ENCODE results near the gene PTCRA. TPM values are rescaled to one million over a fixed set of nuclear protein-coding genes. Genes with fewer than 3 reads are reported as not detected.
"Not testable (repeated sequence)": the region's sequence is repeated elsewhere in the genome, so short reads cannot be mapped to it uniquely, and the experiment has no call there.

The PTCRA gene
- total RNA-seq, 1 experiment from 2014 or later = not detected

- no peaks in the 10 kb centered on the region for H3K36me3 ChIP-seq (ENCODE audit: control insufficient read depth, insufficient read depth, low read length)
- 0 out of 2 replicates have a peak, but pooled peaks have one; percentile 1 for ATAC-seq
- no peak for TF ChIP-seq SIN3A (IDR thresholded peaks at IDR 0.05; ENCODE audit: borderline replicate concordance, insufficient read depth, low read depth, low read length)
- TF ChIP-seq, protein P1, sequence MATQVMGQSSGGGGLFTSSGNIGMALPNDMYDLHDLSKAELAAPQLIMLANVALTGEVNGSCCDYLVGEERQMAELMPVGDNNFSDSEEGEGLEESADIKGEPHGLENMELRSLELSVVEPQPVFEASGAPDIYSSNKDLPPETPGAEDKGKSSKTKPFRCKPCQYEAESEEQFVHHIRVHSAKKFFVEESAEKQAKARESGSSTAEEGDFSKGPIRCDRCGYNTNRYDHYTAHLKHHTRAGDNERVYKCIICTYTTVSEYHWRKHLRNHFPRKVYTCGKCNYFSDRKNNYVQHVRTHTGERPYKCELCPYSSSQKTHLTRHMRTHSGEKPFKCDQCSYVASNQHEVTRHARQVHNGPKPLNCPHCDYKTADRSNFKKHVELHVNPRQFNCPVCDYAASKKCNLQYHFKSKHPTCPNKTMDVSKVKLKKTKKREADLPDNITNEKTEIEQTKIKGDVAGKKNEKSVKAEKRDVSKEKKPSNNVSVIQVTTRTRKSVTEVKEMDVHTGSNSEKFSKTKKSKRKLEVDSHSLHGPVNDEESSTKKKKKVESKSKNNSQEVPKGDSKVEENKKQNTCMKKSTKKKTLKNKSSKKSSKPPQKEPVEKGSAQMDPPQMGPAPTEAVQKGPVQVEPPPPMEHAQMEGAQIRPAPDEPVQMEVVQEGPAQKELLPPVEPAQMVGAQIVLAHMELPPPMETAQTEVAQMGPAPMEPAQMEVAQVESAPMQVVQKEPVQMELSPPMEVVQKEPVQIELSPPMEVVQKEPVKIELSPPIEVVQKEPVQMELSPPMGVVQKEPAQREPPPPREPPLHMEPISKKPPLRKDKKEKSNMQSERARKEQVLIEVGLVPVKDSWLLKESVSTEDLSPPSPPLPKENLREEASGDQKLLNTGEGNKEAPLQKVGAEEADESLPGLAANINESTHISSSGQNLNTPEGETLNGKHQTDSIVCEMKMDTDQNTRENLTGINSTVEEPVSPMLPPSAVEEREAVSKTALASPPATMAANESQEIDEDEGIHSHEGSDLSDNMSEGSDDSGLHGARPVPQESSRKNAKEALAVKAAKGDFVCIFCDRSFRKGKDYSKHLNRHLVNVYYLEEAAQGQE (IDR thresholded peaks at IDR 0.05; ENCODE audit: insufficient read depth in 1 of 2, low read depth in 2 of 2, low read length in 1 of 2) = no peak
- TF ChIP-seq POLR2AphosphoS5 (IDR thresholded peaks at IDR 0.05; ENCODE audit: low read depth, low read length) = no peak
- no peak for TF ChIP-seq TCF7L2 (IDR thresholded peaks at IDR 0.05; ENCODE audit: low read depth, low read length)
- no peak for TF ChIP-seq CTCF (IDR thresholded peaks at IDR 0.05)
- in situ Hi-C loops (cut with HindIII; ENCODE audit: low pct_unique_long_range_greater_than_20kb, low sequenced_read_pairs) = no loop called here
- peak overlapping the region; percentile 96 for H3K27ac ChIP-seq (ENCODE audit: low read length)
- peak overlapping the region; percentile 85 to 92 for H3K4me3 ChIP-seq (ENCODE audit: low read depth in 2 of 2, low read length in 2 of 2)
- DNase-seq (ENCODE audit: low read depth, low spot score) = no peak
- no peaks in the 10 kb centered on the region for H3K9me3 ChIP-seq (ENCODE audit: control insufficient read depth, insufficient read depth, low read depth, low read length)
- ChIA-PET CTCF (no interaction called here), POLR2A (interaction anchor here (0.7 to 1.2 kb wide), 3 partner anchors 12 to 84 kb away, joined by 3 to 12 read pairs (median 4); partner anchors contain the start of gene RPL7L1)
- intact Hi-C loops (cut with micrococcal nuclease; ENCODE audit: unreplicated experiment) = no loop called here
- H3K27me3 ChIP-seq (ENCODE audit: control insufficient read depth, insufficient read depth, low read length) = no peaks in the 10 kb centered on the region
- peaks cover 3% of the 10 kb centered on the region; the same call in 1 of the 2 replicates for H3K4me1 ChIP-seq (ENCODE audit: control insufficient read depth, insufficient read depth, low read length)
- no TSS peak for BruUV-seq (replicated peaks)
Observed at GRCh38 chr6:42891199-42891722, 24.6 kb upstream of the PTCRA start.

DNA sequence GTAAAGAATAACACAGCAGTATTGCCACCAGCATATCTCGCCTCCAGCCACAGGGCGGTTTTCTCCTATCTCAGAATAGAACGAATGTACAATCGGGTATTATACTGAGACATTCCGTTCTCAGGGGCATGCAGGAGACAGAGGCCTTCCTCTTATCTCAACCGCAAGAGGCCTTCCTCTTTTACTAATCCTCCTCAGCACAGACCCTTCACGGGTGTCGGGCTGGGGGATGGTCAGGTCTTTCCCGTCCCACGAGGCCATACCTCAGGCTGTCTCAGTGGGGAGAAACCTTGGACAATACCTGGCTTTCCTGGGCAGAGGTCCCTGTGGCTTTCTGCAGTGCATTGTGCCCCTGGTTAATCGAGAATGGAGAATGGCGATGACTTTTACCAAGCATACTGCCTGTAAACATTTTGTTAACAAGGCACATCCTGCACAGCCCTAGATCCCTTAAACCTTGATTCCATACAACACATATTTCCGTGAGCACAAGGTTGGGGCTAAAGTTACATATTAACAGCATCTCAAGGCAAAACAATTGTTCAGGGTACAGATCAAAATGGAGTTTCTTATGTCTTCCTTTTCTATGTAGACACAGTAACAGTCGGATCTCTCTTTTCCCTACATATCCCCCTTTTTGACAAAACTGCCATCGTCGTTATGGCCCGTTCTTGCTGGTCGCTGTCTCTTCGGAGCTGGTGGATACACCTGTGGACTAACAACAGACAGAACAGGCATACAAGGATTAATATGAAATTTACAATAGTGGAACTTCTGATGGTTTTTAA lies 21.6 kb upstream of the PTCRA start:
- intact Hi-C loops (cut with micrococcal nuclease; ENCODE audit: unreplicated experiment); H3K27ac ChIP-seq (ENCODE audit: low read length); ATAC-seq; H3K4me1 ChIP-seq (ENCODE audit: control insufficient read depth, insufficient read depth, low read length); CTCF ChIA-PET; H3K4me3 ChIP-seq (ENCODE audit: low read depth in 2 of 2, low read length in 2 of 2); DNase-seq (ENCODE audit: low read depth, low spot score); in situ Hi-C loops (cut with HindIII; ENCODE audit: low pct_unique_long_range_greater_than_20kb, low sequenced_read_pairs); H3K36me3 ChIP-seq (ENCODE audit: control insufficient read depth, insufficient read depth, low read length); POLR2A ChIA-PET; H3K27me3 ChIP-seq (ENCODE audit: control insufficient read depth, insufficient read depth, low read length); H3K9me3 ChIP-seq (ENCODE audit: control insufficient read depth, insufficient read depth, low read depth, low read length); BruUV-seq (replicated peaks): not testable (repeated sequence)

- no peak overlapping the region for H3K4me3 ChIP-seq (ENCODE audit: low read depth in 2 of 2, low read length in 2 of 2)
- intact Hi-C loops (cut with micrococcal nuclease; ENCODE audit: unreplicated experiment) = no loop called here
- POLR2A ChIA-PET = no interaction called here
- ATAC-seq (no peak), DNase-seq (ENCODE audit: low read depth, low spot score) (no peak)
- TF ChIP-seq CTCF (IDR thresholded peaks at IDR 0.05) (no peak), SIN3A (IDR thresholded peaks at IDR 0.05; ENCODE audit: borderline replicate concordance, insufficient read depth, low read depth, low read length) (no peak), POLR2AphosphoS5 (IDR thresholded peaks at IDR 0.05; ENCODE audit: low read depth, low read length) (no peak), TCF7L2 (IDR thresholded peaks at IDR 0.05; ENCODE audit: low read depth, low read length) (no peak)
- TF ChIP-seq, protein P1 (IDR thresholded peaks at IDR 0.05; ENCODE audit: insufficient read depth in 1 of 2, low read depth in 2 of 2, low read length in 1 of 2) = no peak
- CTCF ChIA-PET = interaction anchor here (0.6 kb wide), 1 partner anchor 89 kb away, joined by 3 read pairs; no protein-coding TSS in a partner anchor
- no peak overlapping the region for H3K27ac ChIP-seq (ENCODE audit: low read length)
- in situ Hi-C loops (cut with HindIII; ENCODE audit: low pct_unique_long_range_greater_than_20kb, low sequenced_read_pairs) = no loop called here
- no TSS peak for BruUV-seq (replicated peaks)
- no peaks in the 10 kb centered on the region for H3K27me3 ChIP-seq (ENCODE audit: control insufficient read depth, insufficient read depth, low read length)
- H3K4me1 ChIP-seq (ENCODE audit: control insufficient read depth, insufficient read depth, low read length) = no peaks in the 10 kb centered on the region
- H3K36me3 ChIP-seq (ENCODE audit: control insufficient read depth, insufficient read depth, low read length) = no peaks in the 10 kb centered on the region
- no peaks in the 10 kb centered on the region for H3K9me3 ChIP-seq (ENCODE audit: control insufficient read depth, insufficient read depth, low read depth, low read length)
Observed at GRCh38 chr6:42896178-42896719, 19.6 kb upstream of the PTCRA start.
